Renal cortical epithelial cell (primary cell): ENCODE results near the gene HOXB1. TPM values are rescaled to one million over a fixed set of nuclear protein-coding genes. Genes with fewer than 3 reads are reported as not detected.

Experiments used
- DNase-seq: peaks from one replicate; pipeline ENCODE4 v3.0.0-alpha.2; 2011; ENCODE audit warnings: low read depth
- total RNA-seq: library from RNA; depleted of rRNA; stranded (reverse); fragments of >200 nt; gene quantifications from 2 replicates; pipeline ENCODE4 v1.2.3, GENCODE V29; 2014

The HOXB1 gene
- total RNA-seq, 1 donor from 2014 or later = not detected

GRCh38 chr17:48567646-48568354, 37.0 kb upstream of the HOXB1 start:
- no peak for DNase-seq

- no peak for DNase-seq
Measured at GRCh38 chr17:48567209-48567608, 36.4 kb upstream of the HOXB1 start.

- no peak for DNase-seq
Measured at GRCh38 chr17:48566717-48567116, 35.9 kb upstream of the HOXB1 start.

- DNase-seq = no peak
Measured at GRCh38 chr17:48565925-48566710, 35.3 kb upstream of the HOXB1 start.

- no peak for DNase-seq
Measured at GRCh38 chr17:48565022-48565554, 34.3 kb upstream of the HOXB1 start.

GRCh38 chr17:48564188-48565021, 33.6 kb upstream of the HOXB1 start:
- DNase-seq = no peak

- no peak for DNase-seq
Measured at GRCh38 chr17:48563867-48564187, 33.0 kb upstream of the HOXB1 start.

GRCh38 chr17:48563385-48563838, 32.6 kb upstream of the HOXB1 start:
- no peak for DNase-seq

GRCh38 chr17:48562934-48563333, 32.1 kb upstream of the HOXB1 start:
- no peak for DNase-seq

- DNase-seq = peak; percentile 89
Measured at GRCh38 chr17:48561884-48562810, 31.3 kb upstream of the HOXB1 start.

- no peak for DNase-seq
Measured at GRCh38 chr17:48559840-48560817, 29.3 kb upstream of the HOXB1 start.

GRCh38 chr17:48559122-48559839, 28.5 kb upstream of the HOXB1 start:
- DNase-seq = no peak

- no peak for DNase-seq
Measured at GRCh38 chr17:48558831-48559121, 28.0 kb upstream of the HOXB1 start.

- no peak for DNase-seq
Measured at GRCh38 chr17:48558057-48558830, 27.4 kb upstream of the HOXB1 start.

- no peak for DNase-seq
Measured at GRCh38 chr17:48556576-48557401, 26.0 kb upstream of the HOXB1 start.

GRCh38 chr17:48556229-48556575, 25.4 kb upstream of the HOXB1 start:
- DNase-seq = no peak
